PC-9 (cell line): Measurements from ENCODE around the gene GMDS.

Source experiments
- EZH2 ChIP-seq: fragments of 200-600 bp; sonication (generic); IDR thresholded peaks from 2 replicates; pipeline ENCODE4 v1.8.0; 2017; ENCODE audit warnings: antibody characterized with exemption, low read depth
- TF ChIP-seq, protein P1 (sequence below): fragments of 200-600 bp; sonication (generic); conservative IDR thresholded peaks from 2 replicates; pipeline ENCODE4 v1.6.1; 2017; ENCODE audit warnings: mixed run types, antibody characterized with exemption, mild to moderate bottlenecking, moderate library complexity

GRCh38 chr6:2108700-2109306 is 136.6 kb downstream of the GMDS start:
- TF ChIP-seq, protein P1, sequence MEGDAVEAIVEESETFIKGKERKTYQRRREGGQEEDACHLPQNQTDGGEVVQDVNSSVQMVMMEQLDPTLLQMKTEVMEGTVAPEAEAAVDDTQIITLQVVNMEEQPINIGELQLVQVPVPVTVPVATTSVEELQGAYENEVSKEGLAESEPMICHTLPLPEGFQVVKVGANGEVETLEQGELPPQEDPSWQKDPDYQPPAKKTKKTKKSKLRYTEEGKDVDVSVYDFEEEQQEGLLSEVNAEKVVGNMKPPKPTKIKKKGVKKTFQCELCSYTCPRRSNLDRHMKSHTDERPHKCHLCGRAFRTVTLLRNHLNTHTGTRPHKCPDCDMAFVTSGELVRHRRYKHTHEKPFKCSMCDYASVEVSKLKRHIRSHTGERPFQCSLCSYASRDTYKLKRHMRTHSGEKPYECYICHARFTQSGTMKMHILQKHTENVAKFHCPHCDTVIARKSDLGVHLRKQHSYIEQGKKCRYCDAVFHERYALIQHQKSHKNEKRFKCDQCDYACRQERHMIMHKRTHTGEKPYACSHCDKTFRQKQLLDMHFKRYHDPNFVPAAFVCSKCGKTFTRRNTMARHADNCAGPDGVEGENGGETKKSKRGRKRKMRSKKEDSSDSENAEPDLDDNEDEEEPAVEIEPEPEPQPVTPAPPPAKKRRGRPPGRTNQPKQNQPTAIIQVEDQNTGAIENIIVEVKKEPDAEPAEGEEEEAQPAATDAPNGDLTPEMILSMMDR = no peak
- no peak for TF ChIP-seq EZH2
